HG03439 (cell line): ENCODE data around the gene RAPGEF4.
A peak's percentile ranks its signal among the peaks of the same experiment; 100 is the strongest.

ENCODE experiments used
- ATAC-seq: cut with Tn5 transposase; IDR thresholded peaks from one replicate; pipeline ENCODE4 v1.9.1; 2021; ENCODE audit warnings: mild to moderate bottlenecking, moderate library complexity; ENCODE audit not compliant: unreplicated experiment

RAPGEF4 gene

GRCh38 chr2:172894689-172895387, 159.2 kb downstream of the RAPGEF4 start:
- ATAC-seq, result no peak

- no peak for ATAC-seq
Observed at GRCh38 chr2:172896661-172897081, 161.0 kb downstream of the RAPGEF4 start.

- no peak for ATAC-seq
Observed at GRCh38 chr2:172900871-172901270, 165.2 kb downstream of the RAPGEF4 start.

DNA sequence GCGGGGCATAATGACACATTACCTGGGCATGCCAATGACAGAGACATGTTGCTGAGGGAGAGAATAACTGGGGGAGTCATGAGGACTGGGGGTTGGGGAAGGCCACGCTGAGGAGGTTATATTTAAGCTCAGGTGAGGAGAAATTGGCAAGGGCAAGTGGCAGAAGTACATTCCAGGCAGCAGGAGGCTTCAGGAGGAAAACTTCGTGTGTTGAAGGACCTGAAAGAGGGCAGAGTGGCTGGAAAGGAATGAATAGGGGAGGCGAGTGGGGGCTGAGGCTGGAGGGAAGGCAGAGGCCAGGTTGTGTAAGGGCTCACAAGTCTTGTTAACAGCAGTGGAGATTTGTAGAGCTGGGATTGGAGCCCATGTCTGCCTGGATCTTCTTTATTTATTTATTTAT, 166.3 kb downstream of the RAPGEF4 start:
- ATAC-seq, result no peak

DNA sequence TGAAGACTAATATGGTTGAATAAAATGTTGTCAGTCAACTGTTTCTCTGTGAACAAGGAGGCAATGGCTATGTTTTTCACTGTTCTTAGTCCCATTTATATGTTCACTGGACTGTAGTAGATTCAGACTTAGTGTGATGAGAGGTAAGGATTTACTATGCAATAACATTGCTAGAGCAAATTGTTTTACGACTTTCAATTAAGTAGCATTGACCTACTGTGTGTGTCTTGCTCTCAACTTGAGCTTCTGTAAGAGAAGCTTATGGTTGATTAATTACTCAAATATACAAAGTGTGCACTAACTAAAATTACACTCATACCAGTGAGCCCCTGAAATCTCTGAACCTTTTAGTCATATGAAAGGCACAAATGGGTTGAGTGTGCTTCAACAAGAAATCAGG, 168.6 kb downstream of the RAPGEF4 start:
- no peak for ATAC-seq

GRCh38 chr2:172905937-172906811, 170.5 kb downstream of the RAPGEF4 start:
- no peak for ATAC-seq

DNA sequence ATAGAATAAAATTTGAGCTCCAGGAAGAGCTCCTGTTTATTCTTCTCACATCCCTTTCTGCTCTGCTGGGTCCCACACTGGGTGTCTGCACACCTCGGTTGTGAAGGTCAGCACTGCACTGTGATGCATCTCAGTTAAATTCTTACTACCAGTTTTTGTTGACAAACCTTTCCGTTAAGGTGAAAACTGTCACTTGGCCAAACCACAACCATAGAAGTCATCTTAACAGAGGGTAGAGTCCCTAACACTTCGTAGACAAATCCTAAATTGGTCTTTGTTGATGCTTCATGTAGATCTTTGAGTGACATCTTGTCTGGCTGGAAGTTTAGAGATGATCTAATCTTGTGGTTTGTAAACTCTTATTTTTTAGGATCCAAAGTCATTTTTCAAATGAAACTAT, 172.6 kb downstream of the RAPGEF4 start:
- ATAC-seq, result no peak

DNA sequence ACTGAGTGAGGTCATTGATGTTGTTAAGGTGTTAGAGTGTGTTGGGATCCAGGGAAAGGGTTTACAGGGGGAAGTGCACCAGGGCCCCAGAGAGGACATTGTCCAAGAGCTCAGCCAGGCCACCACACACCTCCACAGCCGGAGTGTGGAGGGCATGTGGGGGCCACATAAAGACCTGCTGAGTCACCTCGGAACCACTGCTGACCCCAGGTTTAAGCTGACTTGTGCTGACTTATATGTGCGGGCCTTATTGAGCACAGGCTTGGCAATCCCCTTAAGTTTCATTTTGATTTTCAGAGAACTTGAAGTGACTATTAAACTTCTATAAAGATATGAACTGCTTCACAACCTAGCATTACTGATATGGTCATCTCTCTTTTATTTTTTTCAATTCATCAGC, 173.8 kb downstream of the RAPGEF4 start:
- no peak for ATAC-seq

DNA sequence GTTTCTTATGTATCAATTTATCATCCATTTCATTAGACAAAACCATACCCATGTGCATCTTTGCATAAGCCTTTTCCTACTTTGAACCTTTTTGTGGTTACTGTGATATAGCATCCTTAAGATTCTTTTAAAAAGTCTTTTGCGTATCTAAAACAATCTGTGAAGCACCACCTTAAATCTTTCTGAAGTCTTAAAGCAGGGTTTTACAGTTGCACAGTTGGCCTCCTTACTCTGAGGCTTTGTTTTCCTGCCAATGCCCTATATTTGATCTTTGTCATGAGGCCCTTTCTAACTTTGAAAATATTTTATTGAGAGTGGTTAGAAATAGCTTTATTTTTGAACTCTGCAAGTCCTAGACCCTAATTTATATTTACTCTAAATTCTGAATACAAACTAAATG, 176.6 kb downstream of the RAPGEF4 start:
- no peak for ATAC-seq

DNA sequence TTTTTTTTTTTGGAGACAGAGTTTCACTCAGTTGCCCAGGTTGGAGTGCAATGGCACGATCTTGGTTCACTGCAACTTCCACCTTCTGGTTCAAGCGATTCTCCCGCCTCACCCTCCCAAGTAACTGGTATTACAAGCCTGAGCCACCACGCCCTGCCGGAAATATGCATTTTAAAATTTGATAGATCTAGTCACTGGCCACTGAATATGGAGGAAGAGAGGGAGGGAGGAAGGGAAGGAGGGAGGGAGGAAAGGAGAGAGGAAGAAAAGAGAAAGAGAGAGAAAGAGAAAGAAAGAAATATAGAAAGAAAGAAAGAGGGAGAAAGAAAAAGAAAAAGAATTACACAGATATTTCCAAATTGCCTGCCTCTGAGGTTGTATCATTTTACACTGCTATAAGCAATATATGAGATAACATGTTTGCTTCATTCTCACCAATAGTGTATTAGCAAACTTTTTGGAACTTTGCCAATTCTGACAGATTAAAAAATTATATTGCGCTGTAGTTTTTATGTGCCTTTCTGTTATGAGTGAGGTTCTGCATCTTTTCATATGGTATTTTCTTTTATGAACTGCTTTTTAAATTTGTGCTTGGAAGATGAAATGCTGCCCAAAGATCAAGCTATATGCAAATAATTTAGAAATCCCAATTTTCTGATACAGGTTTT, 178.8 kb downstream of the RAPGEF4 start:
- no peak for ATAC-seq

DNA sequence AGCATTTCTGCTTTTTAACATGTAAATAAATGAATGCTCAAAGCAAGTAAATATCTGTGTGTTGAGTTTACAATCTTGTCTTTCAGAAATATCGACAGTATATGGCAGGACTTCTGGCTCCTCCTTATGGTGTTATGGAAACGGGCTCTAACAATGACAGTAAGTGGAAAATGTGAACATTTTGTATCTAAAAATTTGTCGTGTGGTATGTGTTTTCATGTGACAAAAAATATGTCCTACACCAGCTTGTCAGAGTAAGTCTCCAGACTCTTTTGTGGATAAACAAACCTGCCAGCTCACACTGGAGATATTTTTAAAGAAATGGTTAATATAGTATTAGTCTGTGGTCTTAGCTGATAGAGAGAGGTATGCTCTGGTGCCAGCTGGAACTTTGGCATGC, 182.1 kb downstream of the RAPGEF4 start:
- ATAC-seq, result no peak

DNA sequence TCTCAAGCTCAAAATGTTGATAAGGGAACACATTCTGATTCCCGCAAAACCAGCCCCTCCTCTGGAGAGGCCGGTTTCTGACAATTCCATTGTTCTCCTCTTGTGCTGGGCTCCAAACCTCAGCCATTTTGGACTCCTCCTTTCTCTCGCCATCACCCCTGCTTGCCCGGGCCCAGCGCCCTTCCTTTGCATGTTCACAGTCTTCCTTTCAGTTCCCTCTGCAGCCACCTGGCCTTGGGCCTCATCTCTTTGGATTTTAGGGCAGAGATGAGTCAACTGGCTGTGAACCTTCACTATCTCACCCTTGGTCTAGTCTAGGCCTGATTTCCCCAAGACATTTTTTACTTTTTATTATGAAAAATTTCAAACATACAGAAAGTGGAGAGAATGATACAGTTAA, 184.1 kb downstream of the RAPGEF4 start:
- ATAC-seq, result peak; percentile 73

GRCh38 chr2:172921532-172922236, 186.0 kb downstream of the RAPGEF4 start:
- ATAC-seq, result no peak

- ATAC-seq, result no peak
Observed at GRCh38 chr2:172922306-172922705, 186.7 kb downstream of the RAPGEF4 start.

- ATAC-seq, result no peak
Observed at GRCh38 chr2:172922815-172923214, 187.2 kb downstream of the RAPGEF4 start.

DNA sequence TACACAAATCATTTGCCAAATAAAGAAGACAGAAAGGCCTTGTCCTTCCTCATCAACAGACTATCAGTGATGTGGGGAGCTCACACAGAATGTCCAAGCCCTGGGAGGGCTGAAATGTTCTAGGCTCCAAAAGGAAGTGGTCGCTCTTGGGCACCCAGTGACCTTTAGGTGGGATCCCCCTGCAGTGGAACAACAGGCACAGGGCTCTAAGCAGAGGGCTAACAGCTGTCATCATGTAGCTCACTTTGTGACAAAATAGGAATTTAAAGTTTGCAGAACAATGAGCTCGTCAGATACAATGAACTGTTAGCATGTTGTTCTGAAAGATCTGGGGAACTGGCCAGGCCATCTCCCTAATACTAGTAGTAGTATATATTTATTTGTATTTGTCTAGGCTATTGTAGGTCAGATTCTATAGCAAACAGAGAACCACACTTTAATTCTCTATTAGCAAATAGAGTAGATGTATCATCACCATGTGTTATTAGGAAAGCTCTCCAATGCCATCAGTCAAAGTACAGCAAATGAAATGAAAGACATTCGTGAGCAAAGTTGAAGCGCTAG, 188.5 kb downstream of the RAPGEF4 start:
- ATAC-seq, result no peak

DNA sequence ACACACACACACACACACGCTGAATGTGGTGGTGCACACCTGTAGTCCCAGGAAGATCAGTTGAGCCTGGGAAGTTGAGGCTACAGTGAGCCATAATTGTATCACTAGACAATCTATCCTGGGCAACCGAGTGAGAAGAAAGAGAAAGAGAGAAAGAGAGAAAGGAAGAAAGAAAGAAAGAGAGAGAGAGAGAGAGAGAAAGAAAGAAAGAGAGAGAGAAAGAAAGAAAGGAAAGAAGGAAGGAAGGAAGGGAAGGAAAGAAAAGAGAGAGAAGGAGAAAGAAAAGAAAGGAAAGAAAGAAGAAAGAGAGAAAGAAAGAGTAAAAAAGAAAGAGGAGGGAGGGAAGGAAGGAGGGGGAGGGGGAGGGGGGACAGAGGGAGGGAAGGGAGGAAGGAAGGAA, 190.0 kb downstream of the RAPGEF4 start:
- ATAC-seq, result no peak

GRCh38 chr2:172926785-172927640, 191.4 kb downstream of the RAPGEF4 start:
- no peak for ATAC-seq

GRCh38 chr2:172927641-172928357, 192.2 kb downstream of the RAPGEF4 start:
- ATAC-seq, result no peak
